HepG2 (cell line): Measurements from ENCODE around the gene ZBTB21. TPM values are rescaled to one million over a fixed set of nuclear protein-coding genes. Genes with fewer than 3 reads are reported as not detected.

ENCODE experiments used
- BCL6 ChIP-seq: IDR thresholded peaks from 2 replicates; pipeline ENCODE4 v1.6.1; 2016; ENCODE audit warnings: missing genetic modification reagents, missing compliant biosample characterization
- BRD4 ChIP-seq: sonication (generic); formaldehyde crosslinking; IDR thresholded peaks from 2 replicates; pipeline ENCODE4 v1.4.0; 2020; ENCODE audit warnings: missing genetic modification reagents
- CENPT ChIP-seq: sonication (generic); formaldehyde crosslinking; IDR thresholded peaks from 2 replicates; pipeline ENCODE4 v1.8.0; 2022; ENCODE audit warnings: low read depth, mild to moderate bottlenecking, moderate library complexity, missing genetic modification reagents
- HOXA7 ChIP-seq: sonication (generic); formaldehyde crosslinking; IDR thresholded peaks from 2 replicates; pipeline ENCODE4 v1.8.1; 2022; ENCODE audit warnings: mild to moderate bottlenecking, missing genetic modification reagents, moderate library complexity
- KDM5A ChIP-seq: fragments of 200-600 bp; sonication (generic); IDR thresholded peaks from 2 replicates; pipeline ENCODE4 v1.7.0; 2018; ENCODE audit warnings: antibody characterized with exemption, mild to moderate bottlenecking, low read length, borderline replicate concordance
- NAIF1 ChIP-seq: sonication (generic); formaldehyde crosslinking; IDR thresholded peaks from 2 replicates; pipeline ENCODE4 v1.5.0; 2020; ENCODE audit warnings: mild to moderate bottlenecking, missing genetic modification reagents, borderline replicate concordance
- RAD51 ChIP-seq: fragments of 450-650 bp; IDR thresholded peaks from 2 replicates; pipeline ENCODE4 v1.6.1; 2016; ENCODE audit warnings: borderline replicate concordance
- REPIN1 ChIP-seq: sonication (generic); formaldehyde crosslinking; IDR thresholded peaks from 2 replicates; pipeline ENCODE4 v1.8.0; 2022; ENCODE audit warnings: missing genetic modification reagents, low read depth, mild to moderate bottlenecking, borderline replicate concordance
- SAFB2 ChIP-seq: sonication (generic); formaldehyde crosslinking; IDR thresholded peaks from 2 replicates; pipeline ENCODE4 v1.5.1; 2020; ENCODE audit warnings: missing genetic modification reagents, low read depth, mild to moderate bottlenecking, borderline replicate concordance
- SCMH1 ChIP-seq: sonication (generic); formaldehyde crosslinking; IDR thresholded peaks from 2 replicates; pipeline ENCODE4 v1.9.0; 2021; ENCODE audit warnings: missing genetic modification reagents, mild to moderate bottlenecking, borderline replicate concordance
- SRY ChIP-seq: sonication (generic); formaldehyde crosslinking; IDR thresholded peaks from 2 replicates; pipeline ENCODE4 v1.8.0; 2022; ENCODE audit warnings: mild to moderate bottlenecking, missing genetic modification reagents
- TBP ChIP-seq: sonication (generic); formaldehyde crosslinking; IDR thresholded peaks from 2 replicates; pipeline ENCODE4 v1.5.0; 2020; ENCODE audit warnings: missing genetic modification reagents
- TCF7 ChIP-seq: sonication (generic); IDR thresholded peaks from 2 replicates; pipeline ENCODE4 v1.6.1; 2016; ENCODE audit warnings: antibody characterized with exemption, low read depth
- ZBTB7A ChIP-seq: sonication (generic); formaldehyde crosslinking; IDR thresholded peaks from 2 replicates; pipeline ENCODE4 v1.8.0; 2022; ENCODE audit warnings: mild to moderate bottlenecking, missing genetic modification reagents
- ZFP36L2 ChIP-seq: sonication (generic); formaldehyde crosslinking; IDR thresholded peaks from 2 replicates; pipeline ENCODE4 v1.4.0; 2020; ENCODE audit warnings: missing genetic modification reagents
- ZNF24 ChIP-seq: fragments of 450-650 bp; IDR thresholded peaks from 2 replicates; pipeline ENCODE4 v1.6.1; 2017; ENCODE audit warnings: antibody characterized with exemption, mild to moderate bottlenecking
- ZNF562 ChIP-seq: sonication (generic); formaldehyde crosslinking; IDR thresholded peaks from 2 replicates; pipeline ENCODE4 v1.8.0; 2022; ENCODE audit warnings: missing genetic modification reagents, borderline replicate concordance
- ZNF780A ChIP-seq: sonication (generic); formaldehyde crosslinking; IDR thresholded peaks from 2 replicates; pipeline ENCODE4 v1.8.0; 2022; ENCODE audit warnings: mild to moderate bottlenecking, missing genetic modification reagents, moderate library complexity
- polyA plus RNA-seq, 8 experiments: library from polyadenylated mRNA; depleted of rRNA in 3 of 8; stranded (reverse) in 7 of 8; unstranded in 1 of 8; fragments of >200 nt; fragmentation: Illumina TruSeq in 4 of 8; extraction: Trizol in 4 of 8; gene quantifications; 2 replicates each; pipeline versions ENCODE4 v1.2.1 to v1.2.3, GENCODE V29; 2011 to 2016; ENCODE audit warnings: low read depth in 4 of 8, missing spikeins in 1 of 8, mixed read lengths in 1 of 8; ENCODE audit not compliant: insufficient read depth in 1 of 8
- total RNA-seq, 5 experiments: library from RNA; depleted of rRNA; stranded (reverse); fragments of >200 nt; fragmentation: Illumina TruSeq; extraction: Trizol; gene quantifications; 2 replicates each; pipeline ENCODE4 v1.2.3, GENCODE V29; 2016; ENCODE audit warnings: low read depth in 1 of 5
- TF ChIP-seq, protein P1 (sequence below): sonication (generic); formaldehyde crosslinking; IDR thresholded peaks from 2 replicates; pipeline ENCODE4 v1.4.0; 2020; ENCODE audit warnings: missing genetic modification reagents
- TF ChIP-seq, protein P2 (sequence below): sonication (generic); formaldehyde crosslinking; IDR thresholded peaks from 2 replicates; pipeline ENCODE4 v1.4.0; 2020; ENCODE audit warnings: missing genetic modification reagents, borderline replicate concordance
- TF ChIP-seq, protein P3 (sequence below): fragments of 450-650 bp; IDR thresholded peaks from 2 replicates; pipeline ENCODE4 v1.6.1; 2017; ENCODE audit warnings: mild to moderate bottlenecking

ZBTB21 gene
- total and polyA plus RNA-seq, 2 of the 13 experiments (the other 11 are each of a cell fraction or from before 2014, with no cell fraction given): 4.5 to 6.1 TPM

DNA sequence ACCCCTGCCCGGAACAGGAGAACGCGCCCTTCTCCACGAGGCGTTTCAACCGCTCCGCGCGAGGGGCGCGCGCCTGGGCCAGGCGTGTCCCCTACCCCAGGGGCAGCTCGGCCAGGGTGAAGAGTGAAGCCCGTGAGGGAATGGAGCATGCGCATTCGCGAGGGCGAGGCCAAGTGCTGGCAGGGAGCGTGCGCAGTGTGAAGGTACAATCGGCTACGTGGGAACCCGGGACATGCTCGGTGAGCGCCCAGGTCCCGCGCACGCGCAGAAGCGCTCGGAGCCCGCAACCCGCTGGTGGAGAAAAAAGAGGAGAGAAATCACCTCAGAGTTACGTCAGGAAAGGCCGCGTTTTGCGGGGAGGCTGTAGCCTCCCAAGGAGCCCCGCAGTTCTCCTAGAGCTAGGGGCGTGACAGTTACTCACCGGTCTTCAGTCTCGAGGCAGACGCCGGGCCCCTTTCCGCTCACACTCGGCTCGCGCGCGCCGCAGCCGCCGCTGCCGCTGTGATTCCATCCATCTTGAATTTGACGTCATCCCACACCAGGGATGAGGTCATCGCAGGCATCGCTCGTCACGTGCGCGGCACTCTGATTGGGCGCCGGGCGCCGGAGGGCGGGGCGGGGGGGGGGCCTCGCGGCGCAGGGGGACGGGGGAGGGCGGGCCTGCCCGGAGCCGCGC is at the start of gene ZBTB21 (continued):
- no peak for TF ChIP-seq ZNF562 (CRISPR knock-in tag)
- TF ChIP-seq REPIN1 (CRISPR knock-in tag): 0 out of 2 replicates have a peak, but pooled peaks have one; percentile 0
- peak; percentile 59; the same call in 1 of the 2 replicates for TF ChIP-seq ZNF780A (CRISPR knock-in tag)
- TF ChIP-seq, protein P1, sequence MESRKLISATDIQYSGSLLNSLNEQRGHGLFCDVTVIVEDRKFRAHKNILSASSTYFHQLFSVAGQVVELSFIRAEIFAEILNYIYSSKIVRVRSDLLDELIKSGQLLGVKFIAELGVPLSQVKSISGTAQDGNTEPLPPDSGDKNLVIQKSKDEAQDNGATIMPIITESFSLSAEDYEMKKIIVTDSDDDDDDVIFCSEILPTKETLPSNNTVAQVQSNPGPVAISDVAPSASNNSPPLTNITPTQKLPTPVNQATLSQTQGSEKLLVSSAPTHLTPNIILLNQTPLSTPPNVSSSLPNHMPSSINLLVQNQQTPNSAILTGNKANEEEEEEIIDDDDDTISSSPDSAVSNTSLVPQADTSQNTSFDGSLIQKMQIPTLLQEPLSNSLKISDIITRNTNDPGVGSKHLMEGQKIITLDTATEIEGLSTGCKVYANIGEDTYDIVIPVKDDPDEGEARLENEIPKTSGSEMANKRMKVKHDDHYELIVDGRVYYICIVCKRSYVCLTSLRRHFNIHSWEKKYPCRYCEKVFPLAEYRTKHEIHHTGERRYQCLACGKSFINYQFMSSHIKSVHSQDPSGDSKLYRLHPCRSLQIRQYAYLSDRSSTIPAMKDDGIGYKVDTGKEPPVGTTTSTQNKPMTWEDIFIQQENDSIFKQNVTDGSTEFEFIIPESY (CRISPR knock-in tag): no peak
- no peak for TF ChIP-seq SCMH1 (CRISPR knock-in tag)
- TF ChIP-seq TCF7: no peak
- peak; percentile 67; the same call in 1 of the 2 replicates for TF ChIP-seq ZBTB7A (CRISPR knock-in tag)
- no peak for TF ChIP-seq HOXA7 (CRISPR knock-in tag)
- TF ChIP-seq BCL6 (CRISPR knock-in tag): no peak
- no peak for TF ChIP-seq CENPT (CRISPR knock-in tag)
- no peak for TF ChIP-seq ZNF24
- no peak for TF ChIP-seq TBP
- no peak for TF ChIP-seq NAIF1 (CRISPR knock-in tag)
- peak; percentile 11; the same call in 1 of the 2 replicates for TF ChIP-seq KDM5A
- TF ChIP-seq, protein P2, sequence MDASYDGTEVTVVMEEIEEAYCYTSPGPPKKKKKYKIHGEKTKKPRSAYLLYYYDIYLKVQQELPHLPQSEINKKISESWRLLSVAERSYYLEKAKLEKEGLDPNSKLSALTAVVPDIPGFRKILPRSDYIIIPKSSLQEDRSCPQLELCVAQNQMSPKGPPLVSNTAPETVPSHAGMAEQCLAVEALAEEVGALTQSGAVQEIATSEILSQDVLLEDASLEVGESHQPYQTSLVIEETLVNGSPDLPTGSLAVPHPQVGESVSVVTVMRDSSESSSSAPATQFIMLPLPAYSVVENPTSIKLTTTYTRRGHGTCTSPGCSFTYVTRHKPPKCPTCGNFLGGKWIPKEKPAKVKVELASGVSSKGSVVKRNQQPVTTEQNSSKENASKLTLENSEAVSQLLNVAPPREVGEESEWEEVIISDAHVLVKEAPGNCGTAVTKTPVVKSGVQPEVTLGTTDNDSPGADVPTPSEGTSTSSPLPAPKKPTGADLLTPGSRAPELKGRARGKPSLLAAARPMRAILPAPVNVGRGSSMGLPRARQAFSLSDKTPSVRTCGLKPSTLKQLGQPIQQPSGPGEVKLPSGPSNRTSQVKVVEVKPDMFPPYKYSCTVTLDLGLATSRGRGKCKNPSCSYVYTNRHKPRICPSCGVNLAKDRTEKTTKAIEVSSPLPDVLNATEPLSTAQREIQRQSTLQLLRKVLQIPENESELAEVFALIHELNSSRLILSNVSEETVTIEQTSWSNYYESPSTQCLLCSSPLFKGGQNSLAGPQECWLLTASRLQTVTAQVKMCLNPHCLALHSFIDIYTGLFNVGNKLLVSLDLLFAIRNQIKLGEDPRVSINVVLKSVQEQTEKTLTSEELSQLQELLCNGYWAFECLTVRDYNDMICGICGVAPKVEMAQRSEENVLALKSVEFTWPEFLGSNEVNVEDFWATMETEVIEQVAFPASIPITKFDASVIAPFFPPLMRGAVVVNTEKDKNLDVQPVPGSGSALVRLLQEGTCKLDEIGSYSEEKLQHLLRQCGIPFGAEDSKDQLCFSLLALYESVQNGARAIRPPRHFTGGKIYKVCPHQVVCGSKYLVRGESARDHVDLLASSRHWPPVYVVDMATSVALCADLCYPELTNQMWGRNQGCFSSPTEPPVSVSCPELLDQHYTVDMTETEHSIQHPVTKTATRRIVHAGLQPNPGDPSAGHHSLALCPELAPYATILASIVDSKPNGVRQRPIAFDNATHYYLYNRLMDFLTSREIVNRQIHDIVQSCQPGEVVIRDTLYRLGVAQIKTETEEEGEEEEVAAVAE (CRISPR knock-in tag): no peak
- TF ChIP-seq, protein P3, sequence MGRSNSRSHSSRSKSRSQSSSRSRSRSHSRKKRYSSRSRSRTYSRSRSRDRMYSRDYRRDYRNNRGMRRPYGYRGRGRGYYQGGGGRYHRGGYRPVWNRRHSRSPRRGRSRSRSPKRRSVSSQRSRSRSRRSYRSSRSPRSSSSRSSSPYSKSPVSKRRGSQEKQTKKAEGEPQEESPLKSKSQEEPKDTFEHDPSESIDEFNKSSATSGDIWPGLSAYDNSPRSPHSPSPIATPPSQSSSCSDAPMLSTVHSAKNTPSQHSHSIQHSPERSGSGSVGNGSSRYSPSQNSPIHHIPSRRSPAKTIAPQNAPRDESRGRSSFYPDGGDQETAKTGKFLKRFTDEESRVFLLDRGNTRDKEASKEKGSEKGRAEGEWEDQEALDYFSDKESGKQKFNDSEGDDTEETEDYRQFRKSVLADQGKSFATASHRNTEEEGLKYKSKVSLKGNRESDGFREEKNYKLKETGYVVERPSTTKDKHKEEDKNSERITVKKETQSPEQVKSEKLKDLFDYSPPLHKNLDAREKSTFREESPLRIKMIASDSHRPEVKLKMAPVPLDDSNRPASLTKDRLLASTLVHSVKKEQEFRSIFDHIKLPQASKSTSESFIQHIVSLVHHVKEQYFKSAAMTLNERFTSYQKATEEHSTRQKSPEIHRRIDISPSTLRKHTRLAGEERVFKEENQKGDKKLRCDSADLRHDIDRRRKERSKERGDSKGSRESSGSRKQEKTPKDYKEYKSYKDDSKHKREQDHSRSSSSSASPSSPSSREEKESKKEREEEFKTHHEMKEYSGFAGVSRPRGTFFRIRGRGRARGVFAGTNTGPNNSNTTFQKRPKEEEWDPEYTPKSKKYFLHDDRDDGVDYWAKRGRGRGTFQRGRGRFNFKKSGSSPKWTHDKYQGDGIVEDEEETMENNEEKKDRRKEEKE: no peak
- no peak; the same call in 1 of the 2 replicates for TF ChIP-seq SAFB2 (CRISPR knock-in tag)
- no peak; the same call in 1 of the 2 replicates for TF ChIP-seq RAD51
- peak; percentile 54; the same call in 1 of the 2 replicates for TF ChIP-seq BRD4 (CRISPR knock-in tag)
- no peak; the same call in 1 of the 2 replicates for TF ChIP-seq ZFP36L2 (CRISPR knock-in tag)
- no peak for TF ChIP-seq SRY (CRISPR knock-in tag)
